Astrocyte of the spinal cord (primary cell): ENCODE measurements around the gene SHQ1.
A peak's percentile ranks its signal among the peaks of the same experiment; 100 is the strongest.
"Not testable (repeated sequence)": the region's sequence is repeated elsewhere in the genome, so short reads cannot be mapped to it uniquely, and the experiment has no call there.

ENCODE experiments used
- DNase-seq: peaks from one replicate; pipeline ENCODE4 v3.0.0; 2011; ENCODE audit warnings: low read depth, low spot score
- H3K4me3 ChIP-seq: 2 replicates; pipeline ENCODE4 v1.5.1; 2011; ENCODE audit warnings: low read depth, mild to moderate bottlenecking, low read length, moderate library complexity
- CTCF ChIP-seq: IDR thresholded peaks from 2 replicates; pipeline ENCODE4 v1.5.1; 2012; ENCODE audit warnings: low read depth, mild to moderate bottlenecking, low read length, inconsistent platforms
- in situ Hi-C: cut with HindIII; loops from 2 replicates; pipeline ENCODE4 v1.10.0; 2017; ENCODE audit warnings: low sequenced_read_pairs

The SHQ1 gene

GRCh38 chr3:72724070-72724469, 124.2 kb downstream of the SHQ1 start:
- in situ Hi-C loops: no loop called here
- TF ChIP-seq CTCF: no peak
- H3K4me3 ChIP-seq: no peak overlapping the region
- no peak for DNase-seq

DNA sequence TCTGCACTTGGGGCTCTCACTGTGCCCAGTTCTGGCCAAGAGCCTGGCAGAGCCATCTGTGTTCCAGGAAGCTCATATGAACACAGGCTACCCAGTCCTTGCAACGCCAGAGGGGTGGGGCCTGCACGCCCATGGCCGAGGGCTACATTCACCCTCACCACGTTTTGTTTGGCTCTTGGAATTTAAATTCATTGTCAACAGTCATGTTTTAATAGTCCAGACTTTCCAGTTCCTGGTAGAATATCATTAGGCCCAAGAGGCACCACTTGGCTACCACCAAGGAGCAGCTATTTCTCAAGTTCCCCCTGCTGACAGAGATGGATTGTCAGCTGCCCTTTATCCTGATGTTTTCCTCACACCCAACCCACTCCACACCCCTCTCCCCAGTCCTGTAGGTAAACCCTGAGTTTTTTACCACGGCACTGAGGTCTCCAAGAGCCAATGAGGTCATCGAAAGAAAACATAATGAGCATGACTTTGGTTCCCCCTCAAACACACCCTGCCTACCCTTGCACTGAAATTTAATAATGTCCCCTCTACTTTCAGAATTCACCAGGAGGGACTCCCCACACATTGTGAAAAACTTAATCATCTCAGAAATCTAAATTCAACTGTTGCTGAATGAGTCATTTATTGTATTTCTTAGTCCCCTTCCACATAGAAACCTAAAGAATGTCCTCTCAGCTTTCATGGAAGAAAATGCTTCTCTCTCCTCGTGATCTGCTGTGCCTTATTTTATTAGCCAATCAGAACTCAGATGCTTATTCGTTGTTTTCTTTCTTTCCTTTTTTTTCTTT, 125.1 kb downstream of the SHQ1 start:
- no peak overlapping the region for H3K4me3 ChIP-seq
- in situ Hi-C loops: no loop called here
- no peak for TF ChIP-seq CTCF
- DNase-seq: peak; percentile 69

GRCh38 chr3:72721683-72722381, 126.4 kb downstream of the SHQ1 start:
- H3K4me3 ChIP-seq: no peak overlapping the region
- no peak for DNase-seq
- no peak for TF ChIP-seq CTCF
- in situ Hi-C loops: no loop called here

DNA sequence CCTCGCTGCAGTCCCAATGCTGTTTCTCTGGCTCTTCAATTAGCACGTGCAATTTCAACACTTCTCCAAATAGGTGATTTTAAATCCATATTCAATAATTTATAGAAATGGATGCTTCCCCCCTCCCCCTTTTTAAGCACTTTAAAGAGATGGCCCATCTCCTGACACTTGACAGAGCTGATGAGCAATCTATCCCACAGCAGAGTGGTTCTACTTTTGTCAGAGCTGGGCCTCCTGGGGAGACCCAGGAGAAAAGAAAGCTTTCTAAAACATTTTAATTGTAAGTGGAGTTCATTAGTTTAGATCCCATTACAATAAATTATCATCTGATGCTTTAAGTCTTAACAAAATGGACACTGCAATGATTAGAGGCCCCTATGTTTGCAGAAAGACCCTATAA, 127.7 kb downstream of the SHQ1 start:
- in situ Hi-C loops: no loop called here
- no peak for TF ChIP-seq CTCF
- no peak for DNase-seq
- H3K4me3 ChIP-seq: no peak overlapping the region

GRCh38 chr3:72719137-72719536, 129.1 kb downstream of the SHQ1 start:
- in situ Hi-C loops: no loop called here
- no peak for DNase-seq
- no peak for TF ChIP-seq CTCF
- H3K4me3 ChIP-seq: no peak overlapping the region

DNA sequence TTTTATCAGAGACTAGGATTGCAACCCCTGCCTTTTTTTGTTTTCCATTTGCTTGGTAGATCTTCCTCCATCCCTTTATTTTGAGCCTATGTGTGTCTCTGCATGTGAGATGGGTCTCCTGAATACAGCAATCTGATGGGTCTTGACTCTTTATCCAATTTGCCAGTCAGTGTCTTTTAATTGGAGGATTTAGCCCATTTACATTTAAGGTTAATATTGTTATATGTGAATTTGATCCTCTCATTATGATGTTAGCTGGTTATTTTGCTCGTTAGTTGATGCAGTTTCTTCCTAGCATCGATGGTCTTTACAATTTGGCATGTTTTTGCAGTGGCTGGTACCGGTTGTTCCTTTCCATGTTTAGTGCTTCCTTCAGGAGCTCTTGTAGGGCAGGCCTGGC, 134.1 kb downstream of the SHQ1 start:
- in situ Hi-C loops, H3K4me3 ChIP-seq, DNase-seq: not testable (repeated sequence)

- H3K4me3 ChIP-seq, DNase-seq, in situ Hi-C loops: not testable (repeated sequence)
Observed at GRCh38 chr3:72710471-72710870, 137.8 kb downstream of the SHQ1 start.
